Ishikawa (cell line): ENCODE results near the gene SNX24.

Source experiments
- CEBPB ChIP-seq: IDR thresholded peaks from 2 replicates; pipeline ENCODE4 v1.6.1; 2012
- CREB1 ChIP-seq: IDR thresholded peaks from 2 replicates; pipeline ENCODE4 v1.6.1; 2012; ENCODE audit warnings: low read depth
- EGR1 ChIP-seq: IDR thresholded peaks from 2 replicates; pipeline ENCODE4 v1.6.1; 2012
- EP300 ChIP-seq: IDR thresholded peaks from 2 replicates; pipeline ENCODE4 v1.6.1; 2012; ENCODE audit warnings: borderline replicate concordance
- FOXM1 ChIP-seq: IDR thresholded peaks from 2 replicates; pipeline ENCODE4 v1.6.1; 2012; ENCODE audit warnings: low read depth, borderline replicate concordance
- MAX ChIP-seq: IDR thresholded peaks from 2 replicates; pipeline ENCODE4 v1.6.1; 2012
- NFIC ChIP-seq: IDR thresholded peaks from 2 replicates; pipeline ENCODE4 v1.6.1; 2012
- RAD21 ChIP-seq: IDR thresholded peaks from 2 replicates; pipeline ENCODE4 v1.6.1; 2012; ENCODE audit warnings: low read depth
- REST ChIP-seq: IDR thresholded peaks from 2 replicates; pipeline ENCODE4 v1.6.1; 2012; ENCODE audit warnings: low read depth, mild to moderate bottlenecking
- TAF1 ChIP-seq: IDR thresholded peaks from 2 replicates; pipeline ENCODE4 v1.6.1; 2012; ENCODE audit warnings: low read depth, mild to moderate bottlenecking
- TCF12 ChIP-seq: IDR thresholded peaks from 2 replicates; pipeline ENCODE4 v1.6.1; 2012; ENCODE audit warnings: low read depth
- TEAD4 ChIP-seq: IDR thresholded peaks from 2 replicates; pipeline ENCODE4 v1.6.1; 2012
- USF1 ChIP-seq: IDR thresholded peaks from 2 replicates; pipeline ENCODE4 v1.6.1; 2012
- YY1 ChIP-seq: IDR thresholded peaks from 2 replicates; pipeline ENCODE4 v1.6.1; 2012; ENCODE audit warnings: low read depth
- ZBTB7A ChIP-seq: IDR thresholded peaks from 2 replicates; pipeline ENCODE4 v1.6.1; 2012; ENCODE audit warnings: low read depth

SNX24 gene

GRCh38 chr5:122919969-122920368 lies 74.6 kb downstream of the SNX24 start:
- TF ChIP-seq YY1 = no peak
- TF ChIP-seq CREB1 = no peak

- TF ChIP-seq ZBTB7A = no peak
- TF ChIP-seq CEBPB = no peak
- no peak for TF ChIP-seq TCF12
These were observed 76.4 kb downstream of the SNX24 start for GRCh38 chr5:122921826-122922225.

GRCh38 chr5:122924203-122924602 lies 78.8 kb downstream of the SNX24 start:
- TF ChIP-seq EGR1 (no peak), CREB1 (no peak)

- TF ChIP-seq FOXM1 (no peak), TEAD4 (no peak), EGR1 (no peak), CREB1 (no peak), ZBTB7A (no peak), EP300 (no peak)
These were observed 79.4 kb downstream of the SNX24 start for GRCh38 chr5:122924719-122925395.

- TF ChIP-seq RAD21 (no peak), TEAD4 (no peak), FOXM1 (no peak), USF1 (no peak), CEBPB (no peak), TAF1 (no peak), ZBTB7A (no peak), MAX (no peak), CREB1 (no peak), YY1 (no peak), REST (no peak), TCF12 (no peak), NFIC (no peak), EGR1 (no peak), EP300 (no peak)
These were observed 83.6 kb downstream of the SNX24 start for GRCh38 chr5:122929001-122929400.

GRCh38 chr5:122929980-122930379 lies 84.6 kb downstream of the SNX24 start:
- no peak for TF ChIP-seq USF1
- no peak for TF ChIP-seq YY1
- no peak for TF ChIP-seq REST

GRCh38 chr5:122933956-122934355 lies 88.5 kb downstream of the SNX24 start:
- TF ChIP-seq TEAD4 (no peak), RAD21 (no peak), CREB1 (no peak), FOXM1 (no peak), USF1 (no peak), NFIC (no peak), YY1 (no peak), EGR1 (no peak), MAX (no peak), CEBPB (no peak), EP300 (no peak), REST (no peak), TCF12 (no peak), ZBTB7A (no peak), TAF1 (no peak)
